GM12891 (cell line): ENCODE data around the gene TMEM214.
"Not testable (repeated sequence)": the region's sequence is repeated elsewhere in the genome, so short reads cannot be mapped to it uniquely, and the experiment has no call there.

Experiments used
- DNase-seq: peaks from one replicate; pipeline ENCODE4 v3.0.0; 2011; ENCODE audit warnings: low spot score; ENCODE audit not compliant: insufficient read length
- FAIRE-seq: peaks from 2 replicates; lab custom pipeline; 2011; peaks lifted over from hg19 to GRCh38; lab: Jason Lieb, UNC
- PAX5 ChIP-seq: IDR thresholded peaks from 2 replicates; pipeline ENCODE4 v1.6.1; 2011; ENCODE audit warnings: low read length, moderate library complexity, mild to moderate bottlenecking; ENCODE audit not compliant: insufficient read depth, severe bottlenecking
- POLR2A ChIP-seq: IDR thresholded peaks from 2 replicates; pipeline ENCODE4 v1.6.1; 2011; ENCODE audit warnings: low read depth, low read length, control low read depth
- POLR2AphosphoS5 ChIP-seq: IDR thresholded peaks from 2 replicates; pipeline ENCODE4 v1.6.1; 2011; ENCODE audit warnings: low read depth, low read length, control low read depth
- POU2F2 ChIP-seq: IDR thresholded peaks from 2 replicates; pipeline ENCODE4 v1.6.1; 2011; ENCODE audit warnings: low read depth, mild to moderate bottlenecking, control low read depth, low read length, moderate library complexity
- SPI1 ChIP-seq: IDR thresholded peaks from 2 replicates; pipeline ENCODE4 v1.6.1; 2011; ENCODE audit warnings: low read depth, low read length, control low read depth
- TAF1 ChIP-seq: IDR thresholded peaks from 2 replicates; pipeline ENCODE4 v1.6.1; 2011; ENCODE audit warnings: low read depth, low read length, control low read depth

The TMEM214 gene

DNA sequence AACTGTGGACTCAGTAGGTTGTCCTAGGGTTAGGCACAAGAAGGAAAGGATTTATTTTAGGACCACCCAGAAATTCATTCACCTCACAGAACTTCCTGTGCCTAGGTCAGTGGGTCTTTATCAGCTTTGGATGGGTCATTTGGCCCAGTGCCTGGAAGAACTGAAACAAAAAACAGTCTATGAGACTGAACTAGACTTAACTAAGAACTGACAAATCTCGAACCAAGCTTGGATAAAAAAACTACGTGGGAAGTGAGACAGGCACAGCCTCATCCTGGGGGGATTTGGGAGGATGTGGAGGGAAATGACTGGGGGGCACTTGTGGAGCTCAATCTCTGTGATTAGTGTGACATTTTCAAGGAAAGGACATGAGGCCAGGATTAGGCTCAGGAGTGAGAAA lies 41.0 kb downstream of the TMEM214 start:
- TF ChIP-seq POLR2AphosphoS5 (no peak), POU2F2 (no peak), SPI1 (no peak), TAF1 (no peak), PAX5 (no peak), POLR2A (no peak)
- FAIRE-seq (no peak), DNase-seq (no peak)

DNA sequence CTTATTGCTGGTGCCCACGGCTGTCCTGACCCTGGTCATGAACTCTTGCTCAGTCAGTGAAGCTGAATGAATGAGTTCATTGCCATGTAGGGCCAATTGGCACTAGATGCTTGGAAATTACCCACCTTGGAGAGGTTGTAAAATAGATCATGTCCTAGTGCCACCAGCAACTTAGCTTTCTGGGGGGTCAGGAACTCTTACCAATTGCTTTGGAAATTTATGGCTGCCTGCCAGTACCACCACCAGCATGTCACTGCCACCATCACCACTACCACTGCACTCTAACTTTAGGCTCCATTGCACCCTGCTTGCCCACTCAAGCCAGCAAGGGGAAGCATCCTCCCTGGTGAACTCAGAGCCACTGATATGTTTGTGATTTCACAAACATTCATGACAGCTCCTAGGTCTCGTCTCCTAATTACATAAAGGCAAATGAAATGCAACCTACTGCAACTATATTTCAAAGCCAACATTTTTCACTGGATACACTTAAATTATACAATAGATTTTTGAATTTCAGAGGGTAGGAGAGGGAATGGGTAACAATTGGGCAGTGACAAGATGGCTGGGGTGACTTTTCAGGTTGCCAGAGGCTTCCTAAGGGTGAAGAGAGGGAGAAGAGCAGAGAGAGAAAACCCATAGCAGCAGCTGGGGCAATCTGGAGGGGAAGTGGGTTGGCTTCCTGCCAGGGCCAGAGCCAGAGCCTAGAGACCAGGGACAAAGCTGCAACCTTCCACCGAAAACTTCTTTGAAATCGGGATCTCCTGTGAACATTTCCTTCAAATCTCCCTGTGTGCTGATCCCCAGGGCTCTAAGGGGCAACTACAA lies 42.2 kb downstream of the TMEM214 start:
- no peak for DNase-seq
- TF ChIP-seq SPI1, result peak; percentile 38
- TF ChIP-seq PAX5, result no peak
- TF ChIP-seq POU2F2, result no peak
- FAIRE-seq, result peak; percentile 5

DNA sequence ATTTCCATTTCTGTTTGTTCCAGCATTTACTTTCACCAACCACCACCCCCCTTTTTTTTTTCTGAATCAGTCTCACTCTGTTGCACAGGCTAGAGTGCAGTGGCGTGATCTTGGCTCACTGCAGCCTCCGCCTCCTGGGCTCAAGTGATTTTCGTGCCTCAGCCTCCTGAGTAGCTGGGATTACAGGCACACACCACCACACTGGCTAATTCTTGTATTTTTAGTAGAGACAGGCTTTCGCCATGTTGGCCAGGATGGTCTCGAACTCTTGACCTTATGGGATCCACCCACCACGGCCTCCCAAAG lies 42.8 kb downstream of the TMEM214 start:
- not testable (repeated sequence) for FAIRE-seq, DNase-seq

DNA sequence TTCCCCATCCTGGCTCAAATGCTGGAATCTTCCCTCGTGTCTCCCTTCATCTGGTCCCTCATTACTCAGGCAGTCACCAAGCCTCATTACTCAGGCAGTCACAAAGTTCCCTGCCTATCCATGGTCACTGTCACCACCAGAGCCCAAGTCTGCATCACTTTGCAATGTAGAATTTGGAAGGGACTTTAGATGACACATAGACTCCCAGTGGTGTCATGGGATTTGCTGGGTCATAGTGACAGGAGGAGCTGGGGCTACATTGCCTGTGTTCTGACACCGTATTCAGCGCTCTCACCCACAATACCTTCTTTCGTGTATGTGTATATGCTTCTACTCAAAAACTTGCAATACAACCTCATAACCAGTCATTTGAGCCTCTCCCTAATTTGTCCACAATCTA lies 43.6 kb downstream of the TMEM214 start:
- FAIRE-seq (peak; percentile 45), DNase-seq (no peak)
- TF ChIP-seq PAX5, result no peak
- no peak for TF ChIP-seq POLR2AphosphoS5
- TF ChIP-seq SPI1, result no peak
- no peak for TF ChIP-seq POU2F2
- TF ChIP-seq POLR2A, result no peak
- TF ChIP-seq TAF1, result no peak

DNA sequence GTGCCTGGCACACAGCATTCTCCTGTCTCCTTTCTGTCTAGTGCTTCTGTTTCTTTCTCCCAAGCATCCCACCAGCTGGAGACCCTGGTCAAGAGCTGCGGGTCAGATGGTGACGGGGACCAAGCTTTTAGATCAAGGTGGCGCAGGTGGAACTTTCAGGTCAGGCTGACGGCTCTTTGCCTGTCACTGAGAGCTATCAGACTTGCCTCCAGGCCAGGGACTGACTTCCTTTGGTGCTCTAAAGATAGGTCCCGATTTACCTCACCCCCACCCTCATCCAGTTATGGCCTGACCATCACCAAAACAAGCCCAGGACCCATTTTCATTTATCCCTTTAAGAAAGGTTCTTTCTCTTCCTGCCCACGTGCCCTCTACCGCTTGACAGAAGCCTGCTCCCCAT lies 44.5 kb downstream of the TMEM214 start:
- DNase-seq, result no peak
- TF ChIP-seq SPI1 (no peak), PAX5 (no peak)
- FAIRE-seq, result no peak

DNA sequence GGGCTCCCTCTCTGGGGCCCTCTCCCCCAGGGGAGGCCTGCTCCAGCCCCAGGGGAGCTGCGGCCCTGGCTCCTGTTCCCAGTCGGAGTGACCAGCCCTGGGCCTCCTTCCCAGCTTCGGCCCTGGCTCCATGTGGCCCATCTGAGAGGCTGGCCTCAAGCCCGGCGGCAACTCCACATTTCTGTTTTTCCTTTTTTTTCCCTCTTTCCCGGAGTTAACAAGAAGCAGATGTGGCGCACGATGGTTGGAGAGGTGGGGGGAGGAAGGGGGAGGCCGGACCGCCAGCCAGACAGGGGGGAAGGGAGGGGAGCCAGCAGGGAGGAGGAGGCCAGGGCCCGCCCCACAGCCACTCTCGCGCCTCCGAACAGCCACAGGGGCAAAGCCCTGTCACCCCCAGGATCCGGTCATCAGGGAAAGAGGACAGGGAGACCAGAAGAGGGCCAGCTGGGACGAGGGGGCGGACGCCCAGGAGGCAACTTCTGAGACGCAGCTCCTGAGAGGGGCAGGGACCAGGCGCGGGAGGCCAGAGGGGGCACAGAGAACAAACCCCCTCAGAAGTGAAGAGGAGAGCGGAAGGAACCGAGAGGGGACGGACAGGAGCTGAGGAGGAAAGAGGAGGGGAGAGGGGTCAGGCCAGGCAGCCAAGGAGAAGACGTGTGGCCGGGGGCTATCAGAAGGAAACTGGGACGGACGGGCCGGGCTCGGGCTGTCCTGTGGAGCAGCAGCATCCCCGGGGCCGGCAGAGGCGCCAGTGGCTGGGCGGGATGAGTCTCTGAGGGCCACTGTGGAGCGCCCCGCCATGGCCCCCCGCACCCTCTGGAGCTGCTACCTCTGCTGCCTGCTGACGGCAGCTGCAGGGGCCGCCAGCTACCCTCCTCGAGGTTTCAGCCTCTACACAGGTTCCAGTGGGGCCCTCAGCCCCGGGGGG lies 45.8 kb downstream of the TMEM214 start, which contains the start of gene EMILIN1:
Gene EMILIN1, plus strand, starts transcription at position 349 of the 928 bp plus-strand sequence. Its CDS starts 451 bp downstream, at position 800.
- FAIRE-seq (no peak), DNase-seq (no peak)
- TF ChIP-seq POU2F2, result no peak
- no peak for TF ChIP-seq PAX5
- TF ChIP-seq SPI1, result no peak
- TF ChIP-seq TAF1, result no peak
- no peak for TF ChIP-seq POLR2A
- TF ChIP-seq POLR2AphosphoS5, result no peak

DNA sequence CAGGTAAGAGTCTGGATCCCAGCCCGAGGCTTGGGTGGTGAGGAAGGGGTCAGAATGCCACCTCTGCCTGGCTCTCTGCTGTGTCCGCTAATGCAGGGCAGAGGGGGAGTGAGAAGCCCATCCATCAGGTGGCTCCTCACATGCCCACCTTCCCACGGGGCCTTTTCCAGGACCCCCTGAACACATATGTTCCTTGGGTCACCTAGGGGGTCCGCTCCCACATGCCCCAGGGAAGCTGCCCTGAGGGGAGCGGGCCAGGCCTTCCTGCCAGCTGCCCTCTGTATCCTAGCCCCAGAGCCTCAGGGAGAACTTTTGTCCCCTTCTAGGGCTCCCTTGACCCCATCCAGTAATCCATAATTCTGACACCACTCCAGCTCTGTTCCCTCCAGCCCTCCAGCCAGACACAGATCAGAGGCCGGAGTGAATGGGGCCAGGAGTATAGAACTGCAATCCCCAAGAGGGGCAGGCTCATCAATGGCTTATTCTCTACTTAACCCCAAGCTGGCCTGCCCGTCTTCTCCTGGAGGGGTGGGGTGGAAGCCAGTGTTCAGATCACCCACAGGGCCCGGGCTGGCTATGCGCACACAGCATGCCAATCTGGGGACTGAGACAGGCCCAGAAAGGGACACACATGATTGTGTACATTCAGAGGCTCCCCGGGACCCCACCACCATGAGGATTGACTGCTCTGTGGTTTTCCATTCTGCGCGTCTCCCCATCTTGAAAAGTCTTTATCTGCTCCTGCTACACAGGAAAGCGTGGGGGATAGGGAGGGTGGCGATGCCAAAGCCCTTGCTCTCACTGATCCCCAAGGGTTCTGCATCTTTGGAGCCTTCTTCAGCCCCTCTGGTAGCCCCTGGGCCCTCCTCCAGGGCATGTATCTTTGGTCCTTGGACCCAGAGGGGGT lies 46.7 kb downstream of the TMEM214 start:
- FAIRE-seq (no peak), DNase-seq (no peak)

DNA sequence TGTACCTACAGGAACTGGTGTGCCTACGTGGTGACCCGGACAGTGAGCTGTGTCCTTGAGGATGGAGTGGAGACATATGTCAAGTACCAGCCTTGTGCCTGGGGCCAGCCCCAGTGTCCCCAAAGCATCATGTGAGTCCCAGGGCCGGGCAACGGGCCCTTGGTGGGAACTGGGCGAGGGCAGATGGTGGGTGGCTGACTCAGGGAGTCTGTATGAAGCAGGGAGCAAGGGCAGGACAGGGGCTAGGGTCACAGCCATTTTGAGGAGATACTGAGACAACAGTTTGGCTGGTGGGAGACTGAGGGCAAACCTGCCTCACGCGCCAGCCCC lies 47.3 kb downstream of the TMEM214 start:
- FAIRE-seq (no peak), DNase-seq (no peak)
- TF ChIP-seq POU2F2 (no peak), POLR2AphosphoS5 (no peak), TAF1 (no peak), SPI1 (no peak), POLR2A (no peak), PAX5 (no peak)

More for the DNA sequence above, 46.7 kb downstream of the TMEM214 start:
- TF ChIP-seq SPI1, result no peak
- TF ChIP-seq PAX5, result no peak
- TF ChIP-seq TAF1, result no peak
- TF ChIP-seq POLR2AphosphoS5, result no peak
- TF ChIP-seq POLR2A, result no peak
- TF ChIP-seq POU2F2, result no peak

DNA sequence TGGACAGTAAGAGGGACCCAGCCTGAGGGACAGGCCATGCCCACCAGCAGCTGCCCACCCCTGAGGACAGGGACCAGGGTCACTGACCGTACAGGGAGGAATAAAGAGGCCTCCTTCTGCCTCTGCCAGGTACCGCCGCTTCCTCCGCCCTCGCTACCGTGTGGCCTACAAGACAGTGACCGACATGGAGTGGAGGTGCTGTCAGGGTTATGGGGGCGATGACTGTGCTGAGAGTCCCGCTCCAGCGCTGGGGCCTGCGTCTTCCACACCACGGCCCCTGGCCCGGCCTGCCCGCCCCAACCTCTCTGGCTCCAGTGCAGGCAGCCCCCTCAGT lies 47.8 kb downstream of the TMEM214 start:
- TF ChIP-seq SPI1, result no peak
- no peak for TF ChIP-seq PAX5
- TF ChIP-seq POU2F2, result no peak
- TF ChIP-seq POLR2AphosphoS5, result no peak
- TF ChIP-seq POLR2A, result no peak
- TF ChIP-seq TAF1, result no peak
- FAIRE-seq (no peak), DNase-seq (no peak)
